SK-N-MC (cell line): Measurements from ENCODE around the gene PSMD14.

Experiments used
- DNase-seq: peaks from one replicate; pipeline ENCODE4 v3.0.0-alpha.2; 2011; ENCODE audit warnings: low read depth, low spot score
- H3K27ac ChIP-seq: fragments of 200-600 bp; sonication (generic); 2 replicates; pipeline ENCODE4 v1.5.1; 2016; ENCODE audit warnings: mixed run types
- H3K36me3 ChIP-seq: fragments of 200-600 bp; sonication (generic); 2 replicates; pipeline ENCODE4 v1.6.1; 2017; ENCODE audit warnings: antibody characterized with exemption, low read length, mixed read lengths; ENCODE audit not compliant: insufficient read depth
- H3K4me3 ChIP-seq: fragments of 200-600 bp; sonication (generic); 2 replicates; pipeline ENCODE4 v1.5.1; 2016
- H3K9ac ChIP-seq: fragments of 200-600 bp; sonication (generic); 2 replicates; pipeline ENCODE4 v1.8.0; 2017; ENCODE audit warnings: mixed run types, mixed read lengths; ENCODE audit not compliant: insufficient read length
- H3K9me3 ChIP-seq: fragments of 200-600 bp; sonication (generic); 2 replicates; pipeline ENCODE4 v1.6.1; 2017; ENCODE audit warnings: low read depth, mild to moderate bottlenecking, antibody characterized with exemption, low read length, moderate library complexity, mixed read lengths
- EZH2 ChIP-seq: fragments of 200-600 bp; sonication (generic); IDR thresholded peaks from one replicate; pipeline ENCODE4 v1.6.1; 2017; ENCODE audit warnings: antibody characterized with exemption
- FOXP2 ChIP-seq: optimal IDR thresholded peaks from 2 replicates; pipeline ENCODE3; 2011; ENCODE audit warnings: mild to moderate bottlenecking, moderate library complexity; ENCODE audit not compliant: insufficient read depth; ENCODE audit errors: extremely low read length, control extremely low read depth
- POLR2AphosphoS5 ChIP-seq: IDR thresholded peaks from 2 replicates; pipeline ENCODE4 v1.6.1; 2012; ENCODE audit warnings: mild to moderate bottlenecking, low read depth, low read length, borderline replicate concordance

Gene PSMD14

GRCh38 chr2:161418275-161418714 lies 110.1 kb downstream of the PSMD14 start:
- DNase-seq = no peak
- Histone ChIP-seq H3K27ac (no peak overlapping the region), H3K9me3 (no peaks in the 10 kb centered on the region), H3K36me3 (no peaks in the 10 kb centered on the region), H3K9ac (no peak overlapping the region), H3K4me3 (no peak overlapping the region)
- TF ChIP-seq EZH2 = no peak
- TF ChIP-seq POLR2AphosphoS5 = no peak
- no peak for TF ChIP-seq FOXP2

GRCh38 chr2:161418715-161419637 lies 110.8 kb downstream of the PSMD14 start:
- no peak overlapping the region for H3K4me3 ChIP-seq

GRCh38 chr2:161419638-161420190 lies 111.5 kb downstream of the PSMD14 start:
- Histone ChIP-seq H3K9me3 (no peaks in the 10 kb centered on the region), H3K36me3 (no peaks in the 10 kb centered on the region), H3K4me3 (no peak overlapping the region), H3K27ac (no peak overlapping the region), H3K9ac (no peak overlapping the region)
- no peak for TF ChIP-seq POLR2AphosphoS5
- no peak for TF ChIP-seq EZH2
- no peak for TF ChIP-seq FOXP2
- no peak for DNase-seq

More at GRCh38 chr2:161418715-161419637, 110.8 kb downstream of the PSMD14 start:
- Histone ChIP-seq H3K9ac (no peak overlapping the region), H3K27ac (no peak overlapping the region), H3K36me3 (no peaks in the 10 kb centered on the region), H3K9me3 (no peaks in the 10 kb centered on the region)
- no peak for DNase-seq
- TF ChIP-seq EZH2 = no peak
- TF ChIP-seq FOXP2 = no peak
- TF ChIP-seq POLR2AphosphoS5 = no peak

- Histone ChIP-seq H3K9me3 (no peaks in the 10 kb centered on the region), H3K9ac (no peak overlapping the region), H3K4me3 (no peak overlapping the region), H3K27ac (no peak overlapping the region), H3K36me3 (no peaks in the 10 kb centered on the region)
- TF ChIP-seq FOXP2 (no peak), POLR2AphosphoS5 (no peak), EZH2 (no peak)
- no peak for DNase-seq
Observed at GRCh38 chr2:161420406-161421074, 112.3 kb downstream of the PSMD14 start.

- Histone ChIP-seq H3K4me3 (no peak overlapping the region), H3K9ac (no peak overlapping the region), H3K36me3 (no peaks in the 10 kb centered on the region), H3K9me3 (no peaks in the 10 kb centered on the region), H3K27ac (no peak overlapping the region)
- TF ChIP-seq FOXP2 (no peak), POLR2AphosphoS5 (no peak), EZH2 (no peak)
- DNase-seq = no peak
Observed at GRCh38 chr2:161421686-161422085, 113.5 kb downstream of the PSMD14 start.

GRCh38 chr2:161422816-161423403 lies 114.7 kb downstream of the PSMD14 start:
- no peaks in the 10 kb centered on the region for H3K36me3 ChIP-seq
- no peaks in the 10 kb centered on the region for H3K9me3 ChIP-seq
- DNase-seq = no peak
- H3K9ac ChIP-seq = no peak overlapping the region
- TF ChIP-seq FOXP2 (no peak), EZH2 (no peak)
- H3K4me3 ChIP-seq = no peak overlapping the region
- H3K27ac ChIP-seq = no peak overlapping the region

- Histone ChIP-seq H3K9me3 (no peaks in the 10 kb centered on the region), H3K27ac (no peak overlapping the region), H3K36me3 (no peaks in the 10 kb centered on the region), H3K9ac (no peak overlapping the region), H3K4me3 (no peak overlapping the region)
- no peak for DNase-seq
- TF ChIP-seq EZH2 (no peak), POLR2AphosphoS5 (no peak), FOXP2 (no peak)
Observed at GRCh38 chr2:161423421-161424393, 115.5 kb downstream of the PSMD14 start.
